Mesendoderm (in vitro differentiated cells): Measurements from ENCODE around the gene MCUR1.

ENCODE experiments used
- DNase-seq: peaks from one replicate; pipeline ENCODE4 v3.0.0; 2013
- H2AK5ac ChIP-seq: 2 replicates; pipeline ENCODE4 v1.6.1; 2013; ENCODE audit warnings: low read length, inconsistent platforms
- H2BK120ac ChIP-seq: 2 replicates; pipeline ENCODE4 v1.6.1; 2013; ENCODE audit warnings: low read depth, mild to moderate bottlenecking, low read length, moderate library complexity, mixed read lengths
- H2BK15ac ChIP-seq: replicated peaks from 2 replicates; pipeline ENCODE4 v1.6.1; 2013; ENCODE audit warnings: low read depth, mild to moderate bottlenecking, moderate library complexity
- H2BK5ac ChIP-seq: 2 replicates; pipeline ENCODE4 v1.6.1; 2013; ENCODE audit warnings: low read length, inconsistent platforms
- H3K18ac ChIP-seq: 2 replicates; pipeline ENCODE4 v1.6.1; 2013; ENCODE audit warnings: mild to moderate bottlenecking, low read length, mixed read lengths
- H3K23ac ChIP-seq: one replicate; pipeline ENCODE4 v1.6.1; 2013; ENCODE audit warnings: low read length
- H3K27ac ChIP-seq: 2 replicates; pipeline ENCODE4 v1.5.1; 2013; ENCODE audit warnings: low read depth, mild to moderate bottlenecking, inconsistent platforms, low read length, moderate library complexity
- H3K27me3 ChIP-seq: 2 replicates; pipeline ENCODE4 v1.6.1; 2013; ENCODE audit warnings: low read length, control low read depth, mild to moderate bottlenecking, inconsistent platforms; ENCODE audit not compliant: insufficient read depth, poor library complexity
- H3K36me3 ChIP-seq: 2 replicates; pipeline ENCODE4 v1.6.1; 2013; ENCODE audit warnings: low read length, inconsistent platforms; ENCODE audit not compliant: control insufficient read depth, insufficient read depth
- H3K4ac ChIP-seq: one replicate; pipeline ENCODE4 v1.6.1; 2013; ENCODE audit warnings: low read depth, mild to moderate bottlenecking, low read length, moderate library complexity
- H3K4me1 ChIP-seq: 2 replicates; pipeline ENCODE4 v1.6.1; 2013; ENCODE audit warnings: low read depth, low read length, inconsistent platforms; ENCODE audit not compliant: control insufficient read depth
- H3K4me2 ChIP-seq: 2 replicates; pipeline ENCODE4 v1.6.1; 2013; ENCODE audit warnings: low read length
- H3K4me3 ChIP-seq: 2 replicates; pipeline ENCODE4 v1.5.1; 2013; ENCODE audit warnings: mild to moderate bottlenecking, low read length
- H3K56ac ChIP-seq: one replicate; pipeline ENCODE4 v1.6.1; 2013; ENCODE audit warnings: low read length
- H3K79me1 ChIP-seq: 2 replicates; pipeline ENCODE4 v1.6.1; 2013; ENCODE audit warnings: low read length, inconsistent platforms
- H3K79me2 ChIP-seq: 2 replicates; pipeline ENCODE4 v1.6.1; 2013; ENCODE audit warnings: mild to moderate bottlenecking, low read length; ENCODE audit not compliant: control insufficient read depth, insufficient read depth
- H3K9ac ChIP-seq: 2 replicates; pipeline ENCODE4 v1.6.1; 2013; ENCODE audit warnings: low read length, inconsistent platforms
- H4K5ac ChIP-seq: one replicate; pipeline ENCODE4 v1.6.1; 2013; ENCODE audit warnings: low read length
- H4K8ac ChIP-seq: one replicate; pipeline ENCODE4 v1.6.1; 2013; ENCODE audit warnings: low read depth, mild to moderate bottlenecking, control low read depth, low read length, moderate library complexity
- WGBS: extraction: QIAGEN DNeasy Blood & Tissue Kit; methylation state at CpG from one replicate; pipeline ENCODE4 v1.1.7; 2013; ENCODE audit warnings: low lambda C conversion rate, missing lambda C conversion rate; ENCODE audit not compliant: insufficient coverage; ENCODE audit errors: extremely low coverage; 5-methylcytosine and 5-hydroxymethylcytosine counted together

The MCUR1 gene

GRCh38 chr6:13763740-13764381 lies 50.5 kb downstream of the MCUR1 start:
- Histone ChIP-seq H2BK120ac (no peak overlapping the region), H2AK5ac (no peak overlapping the region), H3K36me3 (no peaks in the 10 kb centered on the region), H2BK15ac (no peak overlapping the region), H3K27ac (no peak overlapping the region), H2BK5ac (no peak overlapping the region), H3K9ac (no peak overlapping the region), H3K4ac (no peak overlapping the region), H3K56ac (no peak overlapping the region), H3K23ac (no peak overlapping the region), H3K4me3 (no peak overlapping the region), H3K4me1 (no peaks in the 10 kb centered on the region), H3K27me3 (no peaks in the 10 kb centered on the region), H3K79me1 (no peaks in the 10 kb centered on the region), H4K5ac (no peak overlapping the region), H3K4me2 (no peak overlapping the region), H3K79me2 (no peaks in the 10 kb centered on the region), H4K8ac (no peak overlapping the region), H3K18ac (no peak overlapping the region)
- DNase-seq, result no peak
- WGBS, result no CpG with 5 or more reads among the region's 5 CpGs

GRCh38 chr6:13762611-13763441 lies 51.5 kb downstream of the MCUR1 start:
- H3K27ac ChIP-seq, result no peak overlapping the region
- H2BK120ac ChIP-seq, result no peak overlapping the region
- no peaks in the 10 kb centered on the region for H3K79me1 ChIP-seq
- H3K27me3 ChIP-seq, result no peaks in the 10 kb centered on the region
- H3K4me3 ChIP-seq, result no peak overlapping the region
- H3K23ac ChIP-seq, result no peak overlapping the region
- no peak overlapping the region for H3K4me2 ChIP-seq
- H3K4me1 ChIP-seq, result no peaks in the 10 kb centered on the region
- no peaks in the 10 kb centered on the region for H3K36me3 ChIP-seq
- H4K5ac ChIP-seq, result no peak overlapping the region
- no peak overlapping the region for H2AK5ac ChIP-seq
- H3K56ac ChIP-seq, result no peak overlapping the region
- no peak overlapping the region for H3K9ac ChIP-seq
- no peak overlapping the region for H4K8ac ChIP-seq
- DNase-seq, result no peak
- H3K18ac ChIP-seq, result no peak overlapping the region
- H2BK15ac ChIP-seq, result no peak overlapping the region
- WGBS, result no CpG with 5 or more reads among the region's 6 CpGs
- no peak overlapping the region for H3K4ac ChIP-seq
- no peaks in the 10 kb centered on the region for H3K79me2 ChIP-seq
- no peak overlapping the region for H2BK5ac ChIP-seq

DNA sequence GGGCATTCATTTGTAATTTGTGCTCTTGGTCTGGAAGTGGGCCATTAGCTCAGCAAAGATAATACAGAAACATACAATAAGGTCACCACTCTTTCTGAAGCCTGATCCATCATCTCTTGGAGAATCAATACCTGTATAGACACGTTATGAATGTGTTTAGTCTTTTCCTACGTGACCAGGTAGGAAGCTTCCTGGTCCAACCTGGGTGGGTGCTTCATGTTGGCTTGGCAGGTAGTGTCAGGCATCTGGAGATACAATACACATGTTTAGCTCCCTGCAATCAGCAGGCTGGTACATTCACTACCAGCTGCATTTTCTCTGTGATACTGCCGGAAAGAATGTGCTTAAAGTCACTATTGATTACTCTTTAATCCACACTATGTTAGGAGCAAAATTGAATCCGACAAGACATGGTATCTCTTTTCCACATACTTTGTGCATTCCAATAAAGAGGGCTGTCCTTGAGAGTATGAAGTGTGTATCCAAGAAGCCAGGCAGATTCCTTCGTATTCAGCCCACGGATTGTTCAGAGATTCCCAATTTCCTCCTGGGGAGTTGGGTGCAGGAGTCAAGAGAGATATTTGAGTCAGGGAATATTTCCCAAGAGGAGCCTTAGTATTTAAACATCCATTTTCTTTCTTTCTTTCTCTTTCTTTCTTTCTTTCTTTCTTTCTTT lies 52.9 kb downstream of the MCUR1 start:
- no CpG with 5 or more reads among the region's 6 CpGs for WGBS
- H3K27ac ChIP-seq, result no peak overlapping the region

DNA sequence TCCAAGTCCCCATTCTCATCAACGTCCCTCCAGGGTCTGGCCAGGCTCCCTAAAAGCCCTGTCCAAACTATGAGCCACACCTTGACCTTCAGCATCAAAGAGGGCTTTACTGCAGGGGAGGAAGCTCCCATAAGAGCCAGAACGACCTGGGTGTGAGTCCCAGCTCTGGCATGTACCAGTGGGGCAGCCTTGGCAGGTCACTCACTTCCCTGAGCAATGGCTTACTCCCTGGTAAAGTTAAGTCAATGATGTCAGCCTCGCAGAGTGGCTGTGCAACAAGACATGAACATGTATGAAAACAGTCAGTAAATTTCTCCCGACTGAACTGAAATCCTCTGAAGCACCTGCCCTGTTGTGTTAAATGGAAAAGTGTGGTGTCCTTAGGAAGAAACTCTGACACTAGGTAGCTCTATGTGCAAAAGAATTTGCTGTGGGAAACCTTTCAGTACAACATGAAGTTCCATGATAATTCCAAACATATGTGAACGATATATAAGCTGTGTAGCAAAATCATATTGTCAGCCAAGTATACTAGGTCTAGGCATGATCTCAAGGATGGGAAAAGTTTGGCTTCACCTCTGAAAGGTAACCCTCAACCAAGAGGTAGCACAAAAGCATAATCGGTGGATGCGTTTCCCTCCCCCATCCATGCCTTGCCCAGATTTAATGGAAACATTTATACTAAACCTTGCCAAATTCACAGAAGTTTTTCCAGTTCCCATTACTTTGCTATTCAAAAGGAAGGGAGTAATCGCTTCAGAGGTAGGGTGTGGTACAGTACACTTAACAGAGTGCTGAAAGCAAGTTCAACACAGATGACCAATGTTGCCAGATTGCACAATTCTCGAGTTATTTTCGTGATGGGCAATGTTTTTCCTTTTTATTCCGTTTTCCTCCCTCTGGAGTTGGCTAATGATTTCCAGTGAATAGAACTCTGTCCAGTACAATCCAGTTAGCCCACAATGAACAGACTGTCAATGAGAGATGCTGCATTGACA lies 53.8 kb downstream of the MCUR1 start:
- H3K18ac ChIP-seq, result no peak overlapping the region
- no peaks in the 10 kb centered on the region for H3K27me3 ChIP-seq
- H2BK15ac ChIP-seq, result no peak overlapping the region
- no CpG with 5 or more reads among the region's 11 CpGs for WGBS
- no peaks in the 10 kb centered on the region for H3K79me2 ChIP-seq
- H3K9ac ChIP-seq, result no peak overlapping the region
- no peak overlapping the region for H3K4ac ChIP-seq
- H2AK5ac ChIP-seq, result no peak overlapping the region
- H3K56ac ChIP-seq, result no peak overlapping the region
- H4K5ac ChIP-seq, result no peak overlapping the region
- no peak overlapping the region for H3K23ac ChIP-seq
- H3K4me2 ChIP-seq, result no peak overlapping the region
- no peak overlapping the region for H3K4me3 ChIP-seq
- H2BK5ac ChIP-seq, result no peak overlapping the region
- no peak overlapping the region for H2BK120ac ChIP-seq
- no peaks in the 10 kb centered on the region for H3K36me3 ChIP-seq
- no peak overlapping the region for H3K27ac ChIP-seq
- no peak overlapping the region for H4K8ac ChIP-seq
- H3K79me1 ChIP-seq, result no peaks in the 10 kb centered on the region
- no peaks in the 10 kb centered on the region for H3K4me1 ChIP-seq
- DNase-seq, result no peak

More for the DNA sequence above, 52.9 kb downstream of the MCUR1 start:
- H3K36me3 ChIP-seq, result no peaks in the 10 kb centered on the region
- no peak overlapping the region for H2BK15ac ChIP-seq
- H3K4me2 ChIP-seq, result no peak overlapping the region
- no peak overlapping the region for H3K9ac ChIP-seq
- H2AK5ac ChIP-seq, result no peak overlapping the region
- H3K4me1 ChIP-seq, result no peaks in the 10 kb centered on the region
- H3K4ac ChIP-seq, result no peak overlapping the region
- H3K27me3 ChIP-seq, result no peaks in the 10 kb centered on the region
- no peak overlapping the region for H3K56ac ChIP-seq
- H3K79me1 ChIP-seq, result no peaks in the 10 kb centered on the region
- H4K8ac ChIP-seq, result no peak overlapping the region
- no peak overlapping the region for H2BK120ac ChIP-seq
- no peak overlapping the region for H3K4me3 ChIP-seq
- H3K23ac ChIP-seq, result no peak overlapping the region
- no peaks in the 10 kb centered on the region for H3K79me2 ChIP-seq
- no peak overlapping the region for H3K18ac ChIP-seq
- no peak overlapping the region for H2BK5ac ChIP-seq
- H4K5ac ChIP-seq, result no peak overlapping the region
- DNase-seq, result no peak

- H2AK5ac ChIP-seq, result no peak overlapping the region
- WGBS, result no CpG with 5 or more reads among the region's 6 CpGs
- no peak overlapping the region for H3K4me3 ChIP-seq
Observed at GRCh38 chr6:13759025-13759424, 55.3 kb downstream of the MCUR1 start.

More at GRCh38 chr6:13759025-13759424, 55.3 kb downstream of the MCUR1 start:
- no peaks in the 10 kb centered on the region for H3K79me2 ChIP-seq
- H2BK5ac ChIP-seq, result no peak overlapping the region
- no peak overlapping the region for H3K4me2 ChIP-seq
- no peak overlapping the region for H4K8ac ChIP-seq
- no peak overlapping the region for H2BK120ac ChIP-seq
- DNase-seq, result no peak
- H3K23ac ChIP-seq, result no peak overlapping the region
- H3K36me3 ChIP-seq, result no peaks in the 10 kb centered on the region
- H3K27ac ChIP-seq, result no peak overlapping the region
- no peak overlapping the region for H3K56ac ChIP-seq
- no peaks in the 10 kb centered on the region for H3K79me1 ChIP-seq
- no peak overlapping the region for H3K4ac ChIP-seq
- H2BK15ac ChIP-seq, result no peak overlapping the region
- H3K18ac ChIP-seq, result no peak overlapping the region
- H4K5ac ChIP-seq, result no peak overlapping the region
- no peaks in the 10 kb centered on the region for H3K4me1 ChIP-seq
- no peaks in the 10 kb centered on the region for H3K27me3 ChIP-seq
- H3K9ac ChIP-seq, result no peak overlapping the region
